ENCODE measurements around the gene SPDYE4. TPM values are rescaled to one million over a fixed set of nuclear protein-coding genes. Genes with fewer than 3 reads are reported as not detected.
"Not testable (repeated sequence)": the region's sequence is repeated elsewhere in the genome, so short reads cannot be mapped to it uniquely, and the experiment has no call there.

SPDYE4 gene, protein sequence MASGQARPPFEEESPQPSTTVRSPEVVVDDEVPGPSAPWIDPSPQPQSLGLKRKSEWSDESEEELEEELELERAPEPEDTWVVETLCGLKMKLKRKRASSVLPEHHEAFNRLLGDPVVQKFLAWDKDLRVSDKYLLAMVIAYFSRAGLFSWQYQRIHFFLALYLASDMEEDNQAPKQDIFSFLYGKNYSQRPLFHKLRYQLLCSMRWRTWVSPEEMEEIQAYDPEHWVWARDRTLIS
- total RNA-seq (not detected in 2 replicates), polyA plus RNA-seq (not detected in 2 replicates), polyA minus RNA-seq (ENCODE audit: low replicate concordance) (not detected in 2 replicates)
- not detected in 2 replicates for polyA plus RNA-seq (2012)

DNA sequence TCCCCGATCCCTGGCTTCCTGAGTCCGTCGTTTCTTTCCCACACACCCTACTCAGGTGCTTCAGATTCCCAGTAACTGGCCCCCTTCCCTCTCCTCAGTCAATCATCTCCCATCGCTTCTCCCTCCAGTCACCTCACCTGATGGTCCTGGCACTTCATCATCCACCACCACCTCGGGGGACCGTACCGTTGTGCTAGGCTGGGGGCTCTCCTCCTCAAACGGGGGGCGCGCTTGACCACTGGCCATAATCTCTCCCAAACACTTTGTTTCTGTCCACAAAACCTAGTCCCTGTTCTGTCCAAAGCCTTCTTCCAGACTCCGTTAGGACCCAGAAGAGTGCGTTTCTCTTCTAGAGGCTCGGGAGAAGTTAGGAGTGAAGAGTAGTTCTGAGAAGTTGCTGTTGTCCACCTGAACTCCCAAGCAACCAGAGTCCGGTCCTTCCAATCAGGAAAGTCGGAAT, at the start of gene SPDYE4:
Gene SPDYE4 (minus strand): TSS at position 410 of the 460 bp plus-strand sequence. CDS start 164 bp downstream, at position 246.
- Histone ChIP-seq H2AFZ (ENCODE audit: low read length) (no peak within 1 kb of the TSS), H3K27me3 (ENCODE audit: control insufficient read depth, insufficient read depth, low read length) (peaks cover 5% of the 10 kb centered on the region), H4K20me1 (ENCODE audit: control insufficient read depth, extremely low read depth, insufficient read depth, low read length) (no peaks in the 10 kb centered on the region), H3K4me3 (replicated peaks in 1 of 4; ENCODE audit: control extremely low read depth in 1 of 4, insufficient read depth in 1 of 4, low read depth in 3 of 4, low read length in 4 of 4) (no peak within 1 kb of the TSS), H3K9ac (ENCODE audit: insufficient read depth, low read length) (no peak within 1 kb of the TSS), H3K4me2 (ENCODE audit: extremely low read depth, insufficient read depth, low read length) (no peak within 1 kb of the TSS), H3K36me3 (ENCODE audit: control insufficient read depth, insufficient read depth, low read length) (no peaks in the 10 kb centered on the region), H3K27ac (ENCODE audit: insufficient read depth, low read length) (no peak within 1 kb of the TSS), H3K9me3 (ENCODE audit: control insufficient read depth, insufficient read depth, low read depth, low read length) (no peaks in the 10 kb centered on the region), H3K4me1 (ENCODE audit: control insufficient read depth, extremely low read depth, insufficient read depth, low read length) (no peaks in the 10 kb centered on the region), H3K79me2 (ENCODE audit: control insufficient read depth, insufficient read depth, low read length) (no peaks in the 10 kb centered on the region)
- no peak for DNase-seq (ENCODE audit: low read depth in 2 of 2)
- TF ChIP-seq, protein P1, sequence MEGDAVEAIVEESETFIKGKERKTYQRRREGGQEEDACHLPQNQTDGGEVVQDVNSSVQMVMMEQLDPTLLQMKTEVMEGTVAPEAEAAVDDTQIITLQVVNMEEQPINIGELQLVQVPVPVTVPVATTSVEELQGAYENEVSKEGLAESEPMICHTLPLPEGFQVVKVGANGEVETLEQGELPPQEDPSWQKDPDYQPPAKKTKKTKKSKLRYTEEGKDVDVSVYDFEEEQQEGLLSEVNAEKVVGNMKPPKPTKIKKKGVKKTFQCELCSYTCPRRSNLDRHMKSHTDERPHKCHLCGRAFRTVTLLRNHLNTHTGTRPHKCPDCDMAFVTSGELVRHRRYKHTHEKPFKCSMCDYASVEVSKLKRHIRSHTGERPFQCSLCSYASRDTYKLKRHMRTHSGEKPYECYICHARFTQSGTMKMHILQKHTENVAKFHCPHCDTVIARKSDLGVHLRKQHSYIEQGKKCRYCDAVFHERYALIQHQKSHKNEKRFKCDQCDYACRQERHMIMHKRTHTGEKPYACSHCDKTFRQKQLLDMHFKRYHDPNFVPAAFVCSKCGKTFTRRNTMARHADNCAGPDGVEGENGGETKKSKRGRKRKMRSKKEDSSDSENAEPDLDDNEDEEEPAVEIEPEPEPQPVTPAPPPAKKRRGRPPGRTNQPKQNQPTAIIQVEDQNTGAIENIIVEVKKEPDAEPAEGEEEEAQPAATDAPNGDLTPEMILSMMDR (conservative IDR thresholded peaks at IDR 0.05 in 1 of 2, IDR thresholded peaks at IDR 0.05 in 1 of 2; ENCODE audit: low read depth in 1 of 2, low read length in 2 of 2): no peak

DNA sequence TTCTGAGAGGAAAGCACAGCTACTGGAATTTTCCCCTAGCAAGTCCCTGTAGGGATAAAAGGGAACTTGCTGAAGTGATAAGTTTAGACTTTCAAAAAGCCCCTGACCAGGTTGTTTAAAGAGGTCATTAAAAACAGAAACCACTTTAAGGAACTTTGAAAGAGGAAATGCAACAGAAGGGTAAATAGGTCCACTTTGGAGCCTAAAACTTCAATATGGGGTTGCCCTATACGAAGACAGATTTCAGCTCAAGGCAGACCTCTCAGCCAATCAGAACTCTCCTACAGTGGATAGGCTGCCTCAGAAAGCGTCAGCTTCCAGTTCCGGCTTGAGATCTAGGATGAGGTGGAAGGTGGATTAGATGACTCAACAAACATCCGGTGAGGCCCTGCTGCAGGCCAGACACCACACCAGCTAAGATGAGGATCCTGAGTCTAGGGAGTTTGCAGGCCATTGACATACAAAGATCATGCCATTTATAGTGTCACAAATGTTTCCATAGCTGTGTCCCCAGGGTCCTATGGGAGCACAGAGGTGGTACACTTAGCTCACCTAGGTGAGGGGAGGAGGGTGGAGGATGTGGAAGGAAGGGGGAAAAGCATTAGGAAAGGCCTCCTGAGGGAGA, 48.7 kb upstream of the SPDYE4 start:
- Histone ChIP-seq H3K9me3 (ENCODE audit: control insufficient read depth, insufficient read depth, low read depth, low read length) (no peaks in the 10 kb centered on the region), H3K9ac (ENCODE audit: insufficient read depth, low read length) (no peak overlapping the region), H3K4me2 (ENCODE audit: extremely low read depth, insufficient read depth, low read length) (no peak overlapping the region), H3K36me3 (ENCODE audit: control insufficient read depth, insufficient read depth, low read length) (no peaks in the 10 kb centered on the region), H3K79me2 (ENCODE audit: control insufficient read depth, insufficient read depth, low read length) (no peaks in the 10 kb centered on the region), H2AFZ (ENCODE audit: low read length) (no peak overlapping the region), H3K4me3 (replicated peaks in 1 of 4; ENCODE audit: control extremely low read depth in 1 of 4, insufficient read depth in 1 of 4, low read depth in 3 of 4, low read length in 4 of 4) (no peak overlapping the region), H3K4me1 (ENCODE audit: control insufficient read depth, extremely low read depth, insufficient read depth, low read length) (no peaks in the 10 kb centered on the region), H3K27ac (ENCODE audit: insufficient read depth, low read length) (no peak overlapping the region), H4K20me1 (ENCODE audit: control insufficient read depth, extremely low read depth, insufficient read depth, low read length) (no peaks in the 10 kb centered on the region), H3K27me3 (ENCODE audit: control insufficient read depth, insufficient read depth, low read length) (no peaks in the 10 kb centered on the region)
- no peak for DNase-seq (ENCODE audit: low read depth in 2 of 2)
- no peak for TF ChIP-seq EZH2 (IDR thresholded peaks at IDR 0.05; ENCODE audit: low read length, missing control alignments)
- TF ChIP-seq, protein P1 (conservative IDR thresholded peaks at IDR 0.05 in 1 of 2, IDR thresholded peaks at IDR 0.05 in 1 of 2; ENCODE audit: low read depth in 1 of 2, low read length in 2 of 2): no peak

DNA sequence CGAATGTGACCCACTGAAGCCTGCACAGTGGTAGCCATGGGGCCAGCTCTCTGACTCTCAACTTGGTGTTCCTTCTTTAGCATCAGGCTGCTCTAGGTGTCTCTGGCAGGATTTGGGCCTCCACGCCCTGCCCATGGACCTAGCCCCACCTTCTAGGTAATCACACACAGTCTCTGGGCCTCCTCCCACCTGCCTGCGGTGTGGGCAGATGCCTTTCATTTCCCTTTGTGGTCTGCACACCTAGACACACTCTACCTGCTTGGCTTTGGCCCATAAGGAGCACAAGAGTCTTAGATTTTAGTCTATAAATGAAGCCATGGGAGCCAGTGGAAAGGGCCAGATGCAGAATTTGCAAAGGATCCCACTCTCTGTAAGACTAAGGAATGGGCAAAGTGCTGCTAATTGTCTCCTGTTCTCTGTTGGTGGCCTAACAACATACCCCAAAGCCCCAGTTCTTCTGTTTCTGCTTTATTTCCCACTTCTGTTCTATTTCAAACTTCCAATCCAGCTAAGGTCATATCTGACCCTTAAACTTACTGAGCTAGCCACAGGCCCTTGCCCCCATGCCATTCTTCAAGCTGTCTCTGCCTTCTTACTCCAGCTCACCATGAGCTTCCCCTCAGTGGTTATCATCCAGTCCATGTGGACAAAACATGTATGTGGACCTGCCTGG, 48.0 kb upstream of the SPDYE4 start:
- no peak overlapping the region for H3K4me3 ChIP-seq (replicated peaks in 1 of 4; ENCODE audit: control extremely low read depth in 1 of 4, insufficient read depth in 1 of 4, low read depth in 3 of 4, low read length in 4 of 4)
- DNase-seq (ENCODE audit: low read depth in 2 of 2): no peak
- H3K27ac ChIP-seq (ENCODE audit: insufficient read depth, low read length): no peak overlapping the region
- H2AFZ ChIP-seq (ENCODE audit: low read length): no peak overlapping the region
- no peaks in the 10 kb centered on the region for H3K4me1 ChIP-seq (ENCODE audit: control insufficient read depth, extremely low read depth, insufficient read depth, low read length)
- H3K4me2 ChIP-seq (ENCODE audit: extremely low read depth, insufficient read depth, low read length): no peak overlapping the region
- no peaks in the 10 kb centered on the region for H3K79me2 ChIP-seq (ENCODE audit: control insufficient read depth, insufficient read depth, low read length)
- no peaks in the 10 kb centered on the region for H3K36me3 ChIP-seq (ENCODE audit: control insufficient read depth, insufficient read depth, low read length)
- H4K20me1 ChIP-seq (ENCODE audit: control insufficient read depth, extremely low read depth, insufficient read depth, low read length): no peaks in the 10 kb centered on the region
- no peak overlapping the region for H3K9ac ChIP-seq (ENCODE audit: insufficient read depth, low read length)
- H3K27me3 ChIP-seq (ENCODE audit: control insufficient read depth, insufficient read depth, low read length): no peaks in the 10 kb centered on the region
- TF ChIP-seq EZH2 (IDR thresholded peaks at IDR 0.05; ENCODE audit: low read length, missing control alignments): no peak
- TF ChIP-seq, protein P1 (conservative IDR thresholded peaks at IDR 0.05 in 1 of 2, IDR thresholded peaks at IDR 0.05 in 1 of 2; ENCODE audit: low read depth in 1 of 2, low read length in 2 of 2): no peak
- no peaks in the 10 kb centered on the region for H3K9me3 ChIP-seq (ENCODE audit: control insufficient read depth, insufficient read depth, low read depth, low read length)

DNA sequence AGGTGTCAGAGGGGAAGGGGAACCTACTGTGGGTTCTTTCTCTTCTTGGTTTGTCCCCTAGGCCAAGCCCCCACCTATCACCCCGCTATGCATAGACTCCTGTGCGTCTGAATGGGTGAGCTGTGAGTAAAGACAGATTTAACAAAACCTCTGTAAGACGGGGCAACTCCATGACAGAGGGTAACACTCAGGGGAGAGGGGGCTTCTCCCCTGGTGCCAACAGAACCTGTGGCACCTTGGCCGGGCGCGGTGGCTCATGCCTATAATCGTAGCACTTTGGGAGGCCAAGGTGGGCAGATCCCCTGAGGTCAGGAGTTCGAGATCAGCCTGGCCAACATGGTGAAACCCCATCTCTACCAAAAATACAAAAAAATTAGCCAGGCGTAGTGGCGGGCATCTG, 47.0 kb upstream of the SPDYE4 start:
- not testable (repeated sequence) for H3K9me3 ChIP-seq (ENCODE audit: control insufficient read depth, insufficient read depth, low read depth, low read length); H4K20me1 ChIP-seq (ENCODE audit: control insufficient read depth, extremely low read depth, insufficient read depth, low read length); H3K36me3 ChIP-seq (ENCODE audit: control insufficient read depth, insufficient read depth, low read length); H3K4me2 ChIP-seq (ENCODE audit: extremely low read depth, insufficient read depth, low read length); H3K4me3 ChIP-seq (replicated peaks in 1 of 4; ENCODE audit: control extremely low read depth in 1 of 4, insufficient read depth in 1 of 4, low read depth in 3 of 4, low read length in 4 of 4); H3K27ac ChIP-seq (ENCODE audit: insufficient read depth, low read length); H3K4me1 ChIP-seq (ENCODE audit: control insufficient read depth, extremely low read depth, insufficient read depth, low read length); H2AFZ ChIP-seq (ENCODE audit: low read length); H3K79me2 ChIP-seq (ENCODE audit: control insufficient read depth, insufficient read depth, low read length); H3K9ac ChIP-seq (ENCODE audit: insufficient read depth, low read length); H3K27me3 ChIP-seq (ENCODE audit: control insufficient read depth, insufficient read depth, low read length); DNase-seq (ENCODE audit: low read depth in 2 of 2)
